Spleen (tissue), 7 donors: ENCODE results near the gene POLA2.

ENCODE experiments used
- CTCF ChIP-seq, 11 experiments: fragments of 200-600 bp in 7 of 11; fragments of 450-650 bp in 4 of 11; sonication (generic) in 4 of 11; IDR thresholded peaks in 8 of 11; conservative IDR thresholded peaks in 3 of 11; 1 replicate in 7 of 11; 2 replicates in 4 of 11; pipeline versions ENCODE4 v1.4.0 to v1.8.0; 2016 to 2021; ENCODE audit warnings: antibody characterized with exemption in 11 of 11, inconsistent platforms in 4 of 11, mild to moderate bottlenecking in 1 of 11
- POLR2A ChIP-seq, 3 donors: fragments of 450-650 bp; IDR thresholded peaks; one replicate each; pipeline ENCODE4 v1.5.1; 2017; ENCODE audit warnings: antibody characterized with exemption in 3 of 3, mild to moderate bottlenecking in 1 of 3
- POLR2AphosphoS5 ChIP-seq, 3 donors: sonication (generic); formaldehyde crosslinking; IDR thresholded peaks; one replicate each; pipeline ENCODE4 v1.5.1; 2017; ENCODE audit warnings: antibody characterized with exemption in 3 of 3
- donor health status: DM: no; HTN: no; CAD: no; lungs with moderate emphysema.
- donor health status: DM: no; HTN: no; CAD: no.
- donor health status: DM: no; HTN: no; CAD: no.

- no peak for TF ChIP-seq POLR2A (IDR thresholded peaks at IDR 0.05)
- no peak for TF ChIP-seq CTCF (IDR thresholded peaks at IDR 0.05 in 8 of 11, conservative IDR thresholded peaks at IDR 0.05 in 3 of 11)
- no peak for TF ChIP-seq POLR2AphosphoS5 (IDR thresholded peaks at IDR 0.05)
These were observed 38.8 kb upstream of the POLA2 start for GRCh38 chr11:65223011-65223410.
